HepG2 (cell line): ENCODE measurements around the gene AGAP1. TPM values are rescaled to one million over a fixed set of nuclear protein-coding genes. Genes with fewer than 3 reads are reported as not detected.

Experiments used
- ATAC-seq: fragments of 200-7000 bp; cut with Tn5 transposase; 3 replicates; pipeline ENCODE4 v1.9.1; 2020; ENCODE audit warnings: mild to moderate bottlenecking, moderate library complexity
- BruUV-seq: library from RNA; stranded (reverse); fragments of 400-500 nt; replicated peaks from 2 replicates; lab custom pipeline; 2021; lab: Mats Ljungman, UMichigan
- CTCF ChIA-PET: fragments of 300-600 bp; formaldehyde crosslinking; extraction: SDS; loops from one replicate; lab custom pipeline; 2021; ENCODE audit warnings: low total read pairs, inconsistent platforms, low intra/inter-chr PET ratio; lab: Yijun Ruan, JAX
- POLR2A ChIA-PET: fragments of 350-600 bp; sonication (Branson Sonifier 250); formaldehyde crosslinking; loops from one replicate; lab custom pipeline; 2020; ENCODE audit warnings: antibody characterized with exemption, inconsistent platforms; lab: Yijun Ruan, JAX
- DNase-seq: peaks from one replicate; pipeline ENCODE4 v3.0.0-alpha.2; 2015; ENCODE audit warnings: low spot score
- FAIRE-seq: peaks from 3 replicates; lab custom pipeline; 2011; peaks lifted over from hg19 to GRCh38; lab: Jason Lieb, UNC
- H2AFZ ChIP-seq: one replicate; pipeline ENCODE4 v1.6.1; 2011; ENCODE audit warnings: low read length, inconsistent platforms
- H3K27ac ChIP-seq: fragments of 300-600 bp; 3 replicates; pipeline ENCODE4 v1.8.0; 2011; ENCODE audit warnings: mixed run types, mild to moderate bottlenecking, mixed read lengths, low read length, inconsistent platforms; ENCODE audit not compliant: insufficient read depth; ENCODE audit errors: extremely low read length
- H3K27me3 ChIP-seq, 2 experiments: fragments of 200-600 bp in 1 of 2; 2 replicates in 1 of 2; 3 replicates in 1 of 2; pipeline versions ENCODE4 v1.6.0 to v1.8.0; 2011; ENCODE audit warnings: low read length in 2 of 2, mild to moderate bottlenecking in 2 of 2, moderate library complexity in 2 of 2, inconsistent platforms in 1 of 2; ENCODE audit not compliant: insufficient read depth in 2 of 2, control insufficient read depth in 1 of 2
- H3K36me3 ChIP-seq, 2 experiments: fragments of 200-600 bp in 1 of 2; replicated peaks in 1 of 2; 2 replicates in 1 of 2; 3 replicates in 1 of 2; pipeline versions ENCODE4 v1.5.1 to v1.8.0; 2011; ENCODE audit warnings: low read length in 2 of 2, inconsistent platforms in 1 of 2; ENCODE audit not compliant: insufficient read depth in 2 of 2, control insufficient read depth in 1 of 2
- H3K4me1 ChIP-seq: 2 replicates; pipeline ENCODE4 v1.5.1; 2012; ENCODE audit warnings: low read length, inconsistent platforms; ENCODE audit not compliant: insufficient read depth
- H3K4me2 ChIP-seq: 2 replicates; pipeline ENCODE4 v1.6.0; 2011; ENCODE audit warnings: low read depth, low read length, inconsistent platforms
- H3K4me3 ChIP-seq, 3 experiments: fragments of 200-600 bp in 1 of 3; sonication (generic), shearing (Covaris generic) in 1 of 3; replicated peaks in 1 of 3; 2 replicates each; pipeline ENCODE4 v1.5.1; 2011 to 2016; ENCODE audit warnings: low read length in 3 of 3, inconsistent platforms in 2 of 3, low read depth in 2 of 3, mild to moderate bottlenecking in 2 of 3, control low read depth in 1 of 3, mixed read lengths in 1 of 3; ENCODE audit not compliant: insufficient read depth in 1 of 3
- H3K79me2 ChIP-seq: one replicate; pipeline ENCODE4 v1.6.1; 2011; ENCODE audit warnings: low read length, inconsistent platforms; ENCODE audit not compliant: insufficient read depth
- H3K9ac ChIP-seq: 2 replicates; pipeline ENCODE4 v1.6.0; 2011; ENCODE audit warnings: mild to moderate bottlenecking, low read depth, low read length, inconsistent platforms; ENCODE audit not compliant: insufficient read depth
- H3K9me3 ChIP-seq: 2 replicates; pipeline ENCODE4 v1.5.1; 2012; ENCODE audit warnings: mild to moderate bottlenecking, low read length
- H4K20me1 ChIP-seq: 2 replicates; pipeline ENCODE4 v1.6.0; 2011; ENCODE audit warnings: inconsistent platforms, mild to moderate bottlenecking, low read length, moderate library complexity; ENCODE audit not compliant: insufficient read depth
- GATAD2A ChIP-seq: IDR thresholded peaks from 2 replicates; pipeline ENCODE4 v1.6.1; 2016
- KAT8 ChIP-seq: IDR thresholded peaks from 2 replicates; pipeline ENCODE4 v1.6.1; 2016; ENCODE audit warnings: missing genetic modification reagents, missing compliant biosample characterization
- MATR3 ChIP-seq: sonication (generic); formaldehyde crosslinking; IDR thresholded peaks from 2 replicates; pipeline ENCODE4 v1.4.0; 2020; ENCODE audit warnings: missing genetic modification reagents
- MTA1 ChIP-seq: sonication (generic); formaldehyde crosslinking; IDR thresholded peaks from 2 replicates; pipeline ENCODE4 v1.4.0; 2020; ENCODE audit warnings: missing genetic modification reagents, mild to moderate bottlenecking, borderline replicate concordance
- ZBTB38 ChIP-seq: sonication (generic); formaldehyde crosslinking; IDR thresholded peaks from 2 replicates; pipeline ENCODE4 v1.5.1; 2020; ENCODE audit warnings: mild to moderate bottlenecking, missing genetic modification reagents
- ZNF558 ChIP-seq: sonication (generic); formaldehyde crosslinking; IDR thresholded peaks from 2 replicates; pipeline ENCODE4 v1.9.0; 2022; ENCODE audit warnings: mild to moderate bottlenecking, missing genetic modification reagents, borderline replicate concordance
- ZNF768 ChIP-seq: sonication (generic); formaldehyde crosslinking; IDR thresholded peaks from 2 replicates; pipeline ENCODE4 v1.4.0; 2020; ENCODE audit warnings: missing genetic modification reagents
- WGBS: methylation state at CpG from one replicate; pipeline ENCODE4 v1.1.6; 2017; ENCODE audit warnings: low lambda C conversion rate; 5-methylcytosine and 5-hydroxymethylcytosine counted together
- in situ Hi-C: cut with HindIII; loops from 2 replicates; pipeline ENCODE4 v1.10.0; 2017; ENCODE audit warnings: low pct_unique_long_range_greater_than_20kb; ENCODE audit not compliant: extremely low pct_ligation_motif_present
- intact Hi-C: fragments of 100-400 bp; cut with micrococcal nuclease; formaldehyde crosslinking; loops from one replicate; pipeline ENCODE4 v1.10.0; 2022; ENCODE audit not compliant: unreplicated experiment
- polyA plus RNA-seq, 8 experiments: library from polyadenylated mRNA; depleted of rRNA in 3 of 8; stranded (reverse) in 7 of 8; unstranded in 1 of 8; fragments of >200 nt; fragmentation: Illumina TruSeq in 4 of 8; extraction: Trizol in 4 of 8; gene quantifications; 2 replicates each; pipeline versions ENCODE4 v1.2.1 to v1.2.3, GENCODE V29; 2011 to 2016; ENCODE audit warnings: low read depth in 4 of 8, missing spikeins in 1 of 8, mixed read lengths in 1 of 8; ENCODE audit not compliant: insufficient read depth in 1 of 8
- total RNA-seq, 5 experiments: library from RNA; depleted of rRNA; stranded (reverse); fragments of >200 nt; fragmentation: Illumina TruSeq; extraction: Trizol; gene quantifications; 2 replicates each; pipeline ENCODE4 v1.2.3, GENCODE V29; 2016; ENCODE audit warnings: low read depth in 1 of 5
- TF ChIP-seq, protein P1 (sequence below): sonication (generic); formaldehyde crosslinking; IDR thresholded peaks from 2 replicates; pipeline ENCODE4; 2020; ENCODE audit warnings: missing genetic modification reagents, mild to moderate bottlenecking, borderline replicate concordance
- TF ChIP-seq, protein P2 (sequence below): sonication (generic); formaldehyde crosslinking; IDR thresholded peaks from 2 replicates; pipeline ENCODE4 v1.4.0; 2020; ENCODE audit warnings: missing genetic modification reagents, mild to moderate bottlenecking, borderline replicate concordance
- TF ChIP-seq, protein P3 (sequence below): sonication (generic); formaldehyde crosslinking; IDR thresholded peaks from 2 replicates; pipeline ENCODE4 v1.5.0; 2020; ENCODE audit warnings: mild to moderate bottlenecking, missing genetic modification reagents
- TF ChIP-seq, protein P4 (sequence below): sonication (generic); formaldehyde crosslinking; IDR thresholded peaks from 2 replicates; pipeline ENCODE4 v1.8.0; 2022; ENCODE audit warnings: missing genetic modification reagents, mild to moderate bottlenecking, borderline replicate concordance

Gene AGAP1
- total and polyA plus RNA-seq, 2 of the 13 experiments (the other 11 are each of a cell fraction or from before 2014, with no cell fraction given): 21.2 to 32.7 TPM

DNA sequence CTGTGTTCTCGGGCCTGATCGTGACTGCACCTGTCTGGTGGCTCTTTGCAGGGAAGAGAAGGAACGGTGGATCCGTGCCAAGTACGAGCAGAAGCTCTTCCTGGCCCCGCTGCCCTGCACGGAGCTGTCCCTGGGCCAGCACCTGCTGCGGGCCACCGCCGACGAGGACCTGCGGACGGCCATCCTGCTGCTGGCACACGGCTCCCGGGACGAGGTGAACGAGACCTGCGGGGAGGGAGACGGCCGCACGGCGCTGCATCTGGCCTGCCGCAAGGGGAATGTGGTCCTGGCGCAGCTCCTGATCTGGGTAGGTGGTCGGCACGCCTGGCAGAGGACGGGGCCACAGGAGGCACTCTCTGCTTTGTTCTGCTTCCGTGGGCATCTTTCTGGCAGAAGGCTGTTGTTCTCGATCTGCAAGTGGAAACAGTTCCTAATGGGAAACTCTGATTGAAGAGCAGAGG, 626.3 kb downstream of the AGAP1 start:
- no peak for FAIRE-seq
- H3K79me2 ChIP-seq: no peaks in the 10 kb centered on the region
- 98% methylated on average over 22 of the region's 29 CpGs for WGBS

DNA sequence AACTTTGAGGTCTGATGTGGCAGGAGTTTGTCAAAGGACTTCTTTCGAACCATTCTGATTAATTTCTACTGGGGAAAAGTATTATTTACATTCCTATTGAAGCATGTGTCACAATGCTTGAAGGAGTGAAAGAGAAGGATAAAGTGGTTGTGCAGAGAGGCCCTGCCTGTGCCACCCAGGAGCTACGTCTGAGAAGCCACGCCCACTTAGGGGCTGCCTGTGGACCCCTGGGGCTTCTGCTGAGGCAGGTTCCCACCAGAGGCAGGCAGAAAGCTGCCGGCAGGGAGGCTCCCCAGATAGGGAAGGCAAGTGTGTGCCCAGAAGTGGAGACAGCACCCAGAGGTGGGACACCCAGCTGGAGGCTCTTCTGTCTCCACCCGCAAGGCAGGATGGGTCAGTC, 627.0 kb downstream of the AGAP1 start:
- Histone ChIP-seq H3K27me3 (no peaks in the 10 kb centered on the region; a peak in 1 of 5 replicates), H3K9ac (no peak overlapping the region), H3K4me2 (no peak overlapping the region), H3K9me3 (no peaks in the 10 kb centered on the region), H3K4me1 (peaks cover 30% of the 10 kb centered on the region), H4K20me1 (peaks cover 37% of the 10 kb centered on the region), H3K4me3 (no peak overlapping the region), H2AFZ (no peak overlapping the region), H3K36me3 (peaks cover 5 to 26% of the 10 kb centered on the region in 2 experiments; a peak in 4 of 5 replicates), H3K27ac (no peak overlapping the region)
- intact Hi-C loops (no loop called here), in situ Hi-C loops (no loop called here)
- FAIRE-seq (no peak), DNase-seq (no peak), ATAC-seq (no peak)
- WGBS: 95% methylated on average over 4 of the region's 5 CpGs
- CTCF ChIA-PET: no interaction called here
- BruUV-seq: no TSS peak
- POLR2A ChIA-PET: no interaction called here
- TF ChIP-seq, protein P1, sequence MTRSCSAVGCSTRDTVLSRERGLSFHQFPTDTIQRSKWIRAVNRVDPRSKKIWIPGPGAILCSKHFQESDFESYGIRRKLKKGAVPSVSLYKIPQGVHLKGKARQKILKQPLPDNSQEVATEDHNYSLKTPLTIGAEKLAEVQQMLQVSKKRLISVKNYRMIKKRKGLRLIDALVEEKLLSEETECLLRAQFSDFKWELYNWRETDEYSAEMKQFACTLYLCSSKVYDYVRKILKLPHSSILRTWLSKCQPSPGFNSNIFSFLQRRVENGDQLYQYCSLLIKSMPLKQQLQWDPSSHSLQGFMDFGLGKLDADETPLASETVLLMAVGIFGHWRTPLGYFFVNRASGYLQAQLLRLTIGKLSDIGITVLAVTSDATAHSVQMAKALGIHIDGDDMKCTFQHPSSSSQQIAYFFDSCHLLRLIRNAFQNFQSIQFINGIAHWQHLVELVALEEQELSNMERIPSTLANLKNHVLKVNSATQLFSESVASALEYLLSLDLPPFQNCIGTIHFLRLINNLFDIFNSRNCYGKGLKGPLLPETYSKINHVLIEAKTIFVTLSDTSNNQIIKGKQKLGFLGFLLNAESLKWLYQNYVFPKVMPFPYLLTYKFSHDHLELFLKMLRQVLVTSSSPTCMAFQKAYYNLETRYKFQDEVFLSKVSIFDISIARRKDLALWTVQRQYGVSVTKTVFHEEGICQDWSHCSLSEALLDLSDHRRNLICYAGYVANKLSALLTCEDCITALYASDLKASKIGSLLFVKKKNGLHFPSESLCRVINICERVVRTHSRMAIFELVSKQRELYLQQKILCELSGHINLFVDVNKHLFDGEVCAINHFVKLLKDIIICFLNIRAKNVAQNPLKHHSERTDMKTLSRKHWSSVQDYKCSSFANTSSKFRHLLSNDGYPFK (CRISPR knock-in tag): 0 out of 2 replicates have a peak, but pooled peaks have one; percentile 29
- TF ChIP-seq, protein P2, sequence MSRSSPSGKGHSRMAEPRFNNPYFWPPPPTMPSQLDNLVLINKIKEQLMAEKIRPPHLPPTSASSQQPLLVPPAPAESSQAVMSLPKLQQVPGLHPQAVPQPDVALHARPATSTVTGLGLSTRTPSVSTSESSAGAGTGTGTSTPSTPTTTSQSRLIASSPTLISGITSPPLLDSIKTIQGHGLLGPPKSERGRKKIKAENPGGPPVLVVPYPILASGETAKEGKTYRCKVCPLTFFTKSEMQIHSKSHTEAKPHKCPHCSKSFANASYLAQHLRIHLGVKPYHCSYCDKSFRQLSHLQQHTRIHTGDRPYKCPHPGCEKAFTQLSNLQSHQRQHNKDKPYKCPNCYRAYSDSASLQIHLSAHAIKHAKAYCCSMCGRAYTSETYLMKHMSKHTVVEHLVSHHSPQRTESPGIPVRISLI (CRISPR knock-in tag): no peak
- TF ChIP-seq, protein P3, sequence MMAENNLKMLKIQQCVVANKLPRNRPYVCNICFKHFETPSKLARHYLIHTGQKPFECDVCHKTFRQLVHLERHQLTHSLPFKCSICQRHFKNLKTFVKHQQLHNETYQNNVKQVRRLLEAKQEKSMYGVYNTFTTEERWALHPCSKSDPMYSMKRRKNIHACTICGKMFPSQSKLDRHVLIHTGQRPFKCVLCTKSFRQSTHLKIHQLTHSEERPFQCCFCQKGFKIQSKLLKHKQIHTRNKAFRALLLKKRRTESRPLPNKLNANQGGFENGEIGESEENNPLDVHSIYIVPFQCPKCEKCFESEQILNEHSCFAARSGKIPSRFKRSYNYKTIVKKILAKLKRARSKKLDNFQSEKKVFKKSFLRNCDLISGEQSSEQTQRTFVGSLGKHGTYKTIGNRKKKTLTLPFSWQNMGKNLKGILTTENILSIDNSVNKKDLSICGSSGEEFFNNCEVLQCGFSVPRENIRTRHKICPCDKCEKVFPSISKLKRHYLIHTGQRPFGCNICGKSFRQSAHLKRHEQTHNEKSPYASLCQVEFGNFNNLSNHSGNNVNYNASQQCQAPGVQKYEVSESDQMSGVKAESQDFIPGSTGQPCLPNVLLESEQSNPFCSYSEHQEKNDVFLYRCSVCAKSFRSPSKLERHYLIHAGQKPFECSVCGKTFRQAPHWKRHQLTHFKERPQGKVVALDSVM (CRISPR knock-in tag): no peak
- no peak for TF ChIP-seq ZNF558 (CRISPR knock-in tag)
- TF ChIP-seq, all 625 proteins: peak for 1
- no peaks in the 10 kb centered on the region for H3K79me2 ChIP-seq

More for the DNA sequence above, 626.3 kb downstream of the AGAP1 start:
- H3K27ac ChIP-seq: no peak overlapping the region
- no peak overlapping the region for H3K4me3 ChIP-seq
- no peak overlapping the region for H3K9ac ChIP-seq
- peaks cover 30% of the 10 kb centered on the region for H3K4me1 ChIP-seq
- in situ Hi-C loops (no loop called here), intact Hi-C loops (no loop called here)
- ChIA-PET POLR2A (no interaction called here), CTCF (no interaction called here)
- peaks cover 3 to 21% of the 10 kb centered on the region in 2 experiments; a peak in 4 of 5 replicates for H3K36me3 ChIP-seq
- TF ChIP-seq, protein P4, sequence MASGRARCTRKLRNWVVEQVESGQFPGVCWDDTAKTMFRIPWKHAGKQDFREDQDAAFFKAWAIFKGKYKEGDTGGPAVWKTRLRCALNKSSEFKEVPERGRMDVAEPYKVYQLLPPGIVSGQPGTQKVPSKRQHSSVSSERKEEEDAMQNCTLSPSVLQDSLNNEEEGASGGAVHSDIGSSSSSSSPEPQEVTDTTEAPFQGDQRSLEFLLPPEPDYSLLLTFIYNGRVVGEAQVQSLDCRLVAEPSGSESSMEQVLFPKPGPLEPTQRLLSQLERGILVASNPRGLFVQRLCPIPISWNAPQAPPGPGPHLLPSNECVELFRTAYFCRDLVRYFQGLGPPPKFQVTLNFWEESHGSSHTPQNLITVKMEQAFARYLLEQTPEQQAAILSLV (CRISPR knock-in tag): 0 out of 2 replicates have a peak, but pooled peaks have one; percentile 18
- 0 out of 2 replicates have a peak, but pooled peaks have one; percentile 43 for TF ChIP-seq MTA1
- TF ChIP-seq KAT8 (CRISPR knock-in tag): no peak
- TF ChIP-seq ZNF768 (CRISPR knock-in tag): peak; percentile 15; the same call in 1 of the 2 replicates
- no peak for TF ChIP-seq MATR3 (CRISPR knock-in tag)
- TF ChIP-seq GATAD2A (CRISPR knock-in tag): no peak
- TF ChIP-seq ZBTB38 (CRISPR knock-in tag): peak; percentile 72
- H3K9me3 ChIP-seq: no peaks in the 10 kb centered on the region
- peaks cover 42% of the 10 kb centered on the region for H4K20me1 ChIP-seq
- H3K4me2 ChIP-seq: no peak overlapping the region
- H3K27me3 ChIP-seq: no peaks in the 10 kb centered on the region; a peak in 1 of 5 replicates
- no TSS peak for BruUV-seq
- H2AFZ ChIP-seq: no peak overlapping the region
- DNase-seq: no peak
- no peak for ATAC-seq
